GM18520 (cell line): ENCODE results near the gene KRTAP9-7.

ENCODE experiments used
- ATAC-seq: cut with Tn5 transposase; IDR thresholded peaks from one replicate; pipeline ENCODE4 v1.9.1; 2021; ENCODE audit not compliant: unreplicated experiment

The KRTAP9-7 gene

GRCh38 chr17:41318231-41318630, 42.7 kb downstream of the KRTAP9-7 start:
- no peak for ATAC-seq

- no peak for ATAC-seq
Measured at GRCh38 chr17:41322094-41322902, 46.8 kb downstream of the KRTAP9-7 start.

GRCh38 chr17:41322903-41323895, 47.7 kb downstream of the KRTAP9-7 start:
- no peak for ATAC-seq

GRCh38 chr17:41324180-41325075, 48.9 kb downstream of the KRTAP9-7 start:
- ATAC-seq = no peak

DNA sequence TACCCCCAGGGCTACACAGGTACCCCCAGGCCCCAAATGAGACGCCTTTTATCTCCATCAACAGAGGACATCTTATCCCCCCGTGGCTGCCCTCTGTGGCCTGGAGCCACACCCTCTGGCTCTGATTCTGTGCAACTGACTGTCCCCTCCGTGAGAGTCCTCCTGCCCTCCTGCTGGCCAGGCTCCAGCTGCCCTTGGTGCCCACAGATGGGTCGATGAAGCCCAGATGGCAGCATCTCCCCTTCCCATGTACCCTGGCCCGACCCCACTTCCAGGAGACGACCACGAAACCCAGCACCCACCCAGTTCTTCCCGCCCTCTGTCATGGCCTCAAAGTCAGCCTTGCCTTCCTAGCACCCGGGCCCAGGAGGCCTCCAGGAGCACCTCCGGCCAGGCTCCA, 49.6 kb downstream of the KRTAP9-7 start:
- no peak for ATAC-seq

DNA sequence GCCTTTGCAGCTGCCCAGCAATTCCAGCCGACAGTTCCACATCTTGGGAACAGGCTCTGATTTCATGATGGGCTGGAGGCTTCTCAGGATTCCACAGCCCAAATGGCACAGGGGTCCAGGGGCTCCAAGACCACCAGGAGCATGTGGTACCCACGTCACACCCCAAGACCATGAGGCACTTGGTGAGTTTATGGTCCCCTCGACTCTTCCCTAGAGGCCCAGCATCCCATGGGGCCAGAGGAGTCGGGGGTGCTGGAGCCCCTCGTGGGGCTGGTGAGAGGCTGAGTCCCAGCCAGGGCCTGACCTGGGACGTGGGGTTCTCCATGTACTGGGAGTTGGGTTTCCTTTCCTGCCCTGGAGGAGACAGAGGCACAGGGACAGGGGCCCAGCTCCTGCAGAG, 50.1 kb downstream of the KRTAP9-7 start:
- ATAC-seq = no peak
